NCI-H1105 (cell line): ENCODE data around the gene ORC4.

ENCODE experiments used
- DNase-seq: peaks from one replicate; lab custom pipeline; 2025; lab: John Stamatoyannopoulos, UW

Gene ORC4

DNA sequence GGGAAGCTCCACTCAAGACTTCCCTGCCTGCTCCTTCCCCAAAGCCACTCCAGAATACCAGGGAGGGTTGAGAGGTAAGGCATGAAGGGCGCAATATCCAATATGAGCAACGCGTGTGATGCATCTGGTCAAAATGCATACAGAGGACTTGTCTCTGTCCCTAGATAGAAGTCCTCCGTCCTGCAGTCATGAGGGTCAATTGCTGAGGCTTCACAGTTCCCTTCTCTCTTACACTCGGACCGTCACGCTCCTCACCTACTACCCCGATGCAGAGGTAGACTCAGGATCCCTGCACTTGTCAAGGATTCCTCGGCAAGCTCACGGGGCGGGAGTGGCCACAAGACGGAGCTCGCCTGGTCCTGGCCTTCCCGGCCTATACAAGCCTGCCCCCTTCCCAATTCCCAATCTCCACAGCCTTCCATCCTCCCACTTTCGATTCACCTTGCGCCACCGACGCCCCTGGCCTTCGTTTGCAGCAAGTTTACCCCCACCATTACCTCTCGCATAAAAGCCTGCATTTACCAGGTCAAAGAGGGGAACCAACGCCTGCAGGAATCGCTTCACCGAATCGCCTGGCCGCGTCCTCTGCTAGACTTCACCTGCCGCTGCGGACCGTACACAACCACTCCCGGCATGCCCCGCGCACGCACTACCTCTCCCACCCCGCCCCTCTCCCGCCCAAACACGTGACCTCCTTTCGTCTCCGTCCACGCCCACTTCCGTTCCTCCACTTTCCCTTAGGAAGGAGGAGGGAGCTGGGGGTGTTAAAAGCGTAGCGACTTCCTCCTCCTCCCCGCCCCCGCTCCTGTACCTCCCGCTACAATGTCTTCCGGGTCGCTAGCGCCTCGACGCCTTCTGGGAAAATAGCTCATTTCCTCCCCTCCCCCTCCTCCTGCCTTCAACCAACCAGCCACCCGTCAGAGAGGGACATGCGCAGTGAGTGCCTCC lies at the start of gene ORC4:
Gene ORC4 (minus strand): TSS at position 627 of the 948 bp plus-strand sequence. CDS start 44,779 bp downstream, outside the sequence.
- peak; percentile 99 for DNase-seq

DNA sequence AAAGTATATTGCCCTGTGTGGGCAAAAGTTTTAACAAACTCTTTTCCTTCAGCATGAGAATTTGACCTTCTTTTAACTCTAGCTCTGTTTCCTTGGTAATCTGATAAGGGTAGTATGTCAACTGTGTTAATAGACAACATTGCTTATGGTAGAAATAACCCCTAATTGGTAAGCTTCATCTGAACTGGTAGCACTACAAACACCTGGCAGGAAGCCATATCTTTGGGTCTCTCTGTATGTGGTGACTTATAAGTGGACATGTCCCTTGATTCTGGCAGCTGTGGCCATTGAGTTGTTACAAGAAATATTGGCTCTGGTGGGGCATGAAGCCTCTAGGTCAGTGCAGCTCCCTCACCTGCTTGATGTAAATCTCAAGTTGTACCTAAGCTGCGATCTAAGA lies 47.3 kb upstream of the ORC4 start:
- no peak for DNase-seq

- no peak for DNase-seq
These were observed 45.4 kb upstream of the ORC4 start for GRCh38 chr2:148065936-148066335.

DNA sequence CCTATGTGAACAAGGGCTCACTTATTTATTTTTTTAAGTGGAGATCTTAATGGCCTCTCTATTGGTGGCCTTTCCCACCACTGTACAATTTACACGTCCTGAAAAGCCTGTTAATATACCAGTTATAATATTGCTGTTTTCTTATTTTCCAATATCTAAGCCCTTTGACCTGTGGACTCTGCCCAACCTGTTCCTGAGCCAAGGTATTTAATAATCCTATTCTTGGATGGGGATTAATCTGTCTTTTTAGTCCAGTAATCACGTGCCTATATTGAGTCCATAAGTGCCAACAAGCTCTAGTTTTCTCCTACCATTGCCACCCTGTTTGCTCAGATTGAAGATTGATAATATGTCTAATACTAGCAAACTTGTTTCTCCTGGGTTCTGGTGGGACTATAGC lies 43.1 kb upstream of the ORC4 start:
- no peak for DNase-seq

- no peak for DNase-seq
These were observed 38.1 kb upstream of the ORC4 start for GRCh38 chr2:148058641-148059040.

GRCh38 chr2:148052687-148053086 lies 32.1 kb upstream of the ORC4 start:
- DNase-seq, result no peak

DNA sequence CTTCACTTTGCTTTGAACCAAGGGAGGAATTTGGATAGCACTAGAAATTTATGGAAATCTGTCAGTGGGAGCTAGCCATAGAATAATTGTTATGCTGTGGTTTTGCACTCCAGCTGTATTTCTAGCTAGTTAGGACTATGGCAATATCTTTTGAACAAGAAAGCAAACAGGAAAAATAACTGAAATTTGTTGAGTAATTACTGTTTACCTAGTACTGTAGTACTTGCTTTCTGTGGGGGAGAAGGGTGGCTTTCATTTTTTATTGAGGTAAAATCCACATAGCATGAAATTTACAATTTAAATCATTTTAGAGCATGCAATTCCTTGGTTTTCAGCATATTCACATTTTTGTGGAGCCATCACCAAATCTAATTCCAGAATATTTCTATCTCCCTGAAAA lies 28.7 kb upstream of the ORC4 start:
- no peak for DNase-seq

- no peak for DNase-seq
These were observed 28.1 kb upstream of the ORC4 start for GRCh38 chr2:148048475-148049221.

DNA sequence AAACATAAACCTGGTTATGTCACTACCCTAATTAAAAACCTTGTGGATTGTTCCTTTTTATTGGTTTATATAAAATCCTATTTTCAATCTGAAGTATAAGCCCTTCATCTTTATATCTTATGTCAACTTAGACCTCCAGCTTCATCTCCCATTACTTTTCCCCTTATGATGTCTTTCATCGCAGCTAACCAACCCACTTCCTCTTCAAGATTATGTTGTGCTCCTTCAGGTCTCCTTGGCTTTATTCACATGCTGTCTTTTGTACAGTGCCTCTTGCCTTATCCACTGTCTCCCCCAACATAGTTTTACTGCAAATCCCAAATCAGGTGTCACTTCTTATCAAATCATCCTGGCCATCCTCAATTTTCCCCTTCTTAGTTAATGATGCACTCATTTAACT lies 26.3 kb upstream of the ORC4 start:
- DNase-seq, result no peak

GRCh38 chr2:148044322-148044721 lies 23.8 kb upstream of the ORC4 start:
- DNase-seq, result no peak

DNA sequence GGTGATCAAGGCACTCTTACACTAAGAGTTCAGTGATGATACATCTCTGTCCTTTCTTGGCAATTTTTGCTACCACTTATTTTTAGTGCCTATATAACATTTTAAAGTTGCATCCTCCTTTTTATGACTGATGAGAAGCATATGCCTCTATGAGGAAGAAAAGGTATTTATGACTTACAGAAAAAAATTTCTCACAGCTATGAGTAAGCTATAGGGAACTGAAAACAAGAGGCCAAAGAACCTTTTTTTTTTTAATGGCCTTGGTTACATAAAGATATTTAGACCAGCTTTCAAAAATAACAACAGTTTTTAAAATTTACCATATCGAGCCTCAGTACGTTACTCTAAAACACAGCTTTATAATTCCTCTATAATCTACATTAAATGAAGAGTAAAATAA lies 21.7 kb upstream of the ORC4 start:
- no peak for DNase-seq

DNA sequence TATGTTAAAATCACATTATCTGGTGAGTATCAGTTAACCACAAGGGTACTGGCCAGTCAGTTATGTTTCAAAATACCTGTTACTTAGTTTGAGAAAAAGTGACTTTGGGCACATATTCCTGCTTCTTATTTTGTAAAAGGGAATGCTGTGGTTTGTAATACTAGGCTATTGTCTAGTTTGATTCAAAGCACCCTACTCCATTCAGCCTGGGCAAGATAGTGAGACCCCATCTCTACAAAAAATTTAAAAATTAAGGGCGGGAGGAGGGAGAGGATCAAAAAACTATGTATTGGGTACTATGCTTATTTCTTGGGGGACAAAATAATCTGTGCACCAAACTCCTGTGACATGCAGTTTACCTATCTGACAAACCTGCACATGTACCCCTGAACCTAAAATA lies 19.2 kb upstream of the ORC4 start:
- DNase-seq, result no peak

DNA sequence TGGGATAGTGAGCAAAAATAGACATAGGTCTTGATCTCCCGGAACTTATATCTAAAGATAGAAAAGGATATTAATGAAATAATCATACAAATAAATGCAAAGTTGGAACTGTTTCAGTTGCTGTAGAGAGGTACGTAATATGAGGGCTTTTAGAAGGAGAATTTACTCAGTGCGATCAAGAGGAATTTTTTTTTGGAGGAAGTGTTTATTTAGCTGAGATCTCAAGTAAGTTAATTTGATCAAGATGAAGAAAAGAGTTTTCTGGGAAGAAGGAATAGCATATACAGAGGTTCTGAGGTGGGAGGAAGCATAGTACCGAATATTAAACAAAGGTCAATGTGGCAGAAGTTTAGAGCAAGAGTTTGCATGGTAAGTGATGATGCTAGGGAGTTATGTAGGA lies 11.7 kb upstream of the ORC4 start:
- DNase-seq, result no peak

GRCh38 chr2:148031152-148031551 lies 10.6 kb upstream of the ORC4 start:
- no peak for DNase-seq

- DNase-seq, result no peak
These were observed 8.2 kb upstream of the ORC4 start for GRCh38 chr2:148028781-148029180.

GRCh38 chr2:148027822-148028221 lies 7.3 kb upstream of the ORC4 start:
- DNase-seq, result no peak

DNA sequence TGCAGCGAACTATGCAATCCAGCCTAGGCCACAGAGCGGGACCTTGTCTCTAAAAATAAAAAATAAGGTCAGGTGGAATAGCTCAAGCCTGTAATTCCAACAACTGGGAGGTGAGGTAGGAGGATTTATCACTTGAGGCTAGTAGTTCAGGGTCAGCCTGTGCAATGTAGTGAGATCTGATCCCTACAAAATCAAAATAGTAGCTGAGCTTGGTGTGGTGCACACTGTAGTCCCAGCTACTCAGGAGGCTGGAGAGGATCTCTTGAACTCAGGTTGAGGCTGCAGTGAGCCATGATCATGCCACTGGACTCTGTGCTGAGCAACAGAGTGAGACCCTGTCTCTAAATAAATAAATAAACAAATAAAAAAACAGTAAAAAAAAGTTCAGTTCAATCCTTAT lies 6.0 kb upstream of the ORC4 start:
- DNase-seq, result no peak

DNA sequence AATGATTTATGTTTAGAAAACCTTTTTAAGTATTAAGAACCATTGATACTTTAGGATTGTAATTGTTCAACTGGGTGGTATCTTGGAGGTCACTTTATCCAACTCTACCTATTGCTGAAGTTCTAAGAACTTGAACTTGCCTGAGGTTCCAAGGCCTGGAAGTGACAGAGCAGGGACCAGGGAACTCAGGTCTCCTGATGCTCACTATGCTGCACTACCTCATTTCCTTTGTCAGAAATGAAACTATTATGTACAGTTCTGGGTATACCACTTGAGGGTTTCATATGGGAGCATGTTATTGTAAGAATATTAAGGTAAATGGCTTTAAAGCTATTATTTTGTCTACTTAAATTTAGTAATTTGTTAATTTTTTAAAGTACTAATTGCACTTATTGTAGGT lies 3.3 kb upstream of the ORC4 start:
- no peak for DNase-seq

GRCh38 chr2:148022882-148023281 lies 2.3 kb upstream of the ORC4 start:
- DNase-seq, result no peak

- DNase-seq, result no peak
These were observed 1.8 kb upstream of the ORC4 start for GRCh38 chr2:148022351-148022750.

GRCh38 chr2:148021886-148022285 lies 1.3 kb upstream of the ORC4 start:
- DNase-seq, result no peak

DNA sequence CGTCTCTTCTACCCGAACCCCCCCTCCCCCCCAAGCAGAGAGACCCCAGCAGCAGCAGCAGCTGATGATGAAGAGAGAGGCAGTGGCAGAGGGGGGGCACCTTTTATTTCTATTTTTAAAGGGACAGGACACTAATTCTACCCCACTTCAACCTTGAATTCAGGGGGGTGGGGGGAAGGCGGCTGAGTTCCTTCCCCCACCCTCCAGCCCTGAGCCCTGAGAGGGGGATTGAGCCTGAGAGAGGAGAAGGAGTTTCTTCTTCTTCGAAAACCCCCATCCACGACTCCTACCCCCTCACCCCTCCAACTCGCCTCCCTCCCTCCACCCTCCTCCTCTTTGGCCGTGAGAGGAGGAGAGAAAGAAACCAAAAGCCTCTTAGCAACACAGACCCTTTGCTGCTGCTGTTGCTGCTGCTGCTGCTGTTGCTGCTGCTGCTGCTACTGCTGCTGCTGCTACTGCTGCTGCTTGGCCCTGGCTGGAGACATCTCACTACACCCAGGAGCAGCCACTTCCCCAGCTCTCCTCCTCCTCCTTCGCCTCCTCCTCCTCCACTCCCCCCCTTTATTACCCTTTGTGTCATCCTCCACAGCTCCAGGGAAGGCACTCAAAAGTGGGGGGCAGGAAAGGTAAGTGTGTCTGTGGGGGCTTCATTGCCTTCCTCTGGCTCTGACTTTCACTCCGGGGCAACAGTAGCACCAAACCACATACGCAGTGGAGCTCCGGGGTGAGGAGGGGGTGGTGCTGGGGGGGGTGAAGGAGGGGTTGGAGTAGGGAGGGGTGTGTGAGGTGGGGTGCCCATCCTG lies 723 bp upstream of the ORC4 start, which contains the start of gene MBD5:
Gene MBD5 (plus strand): TSS at position 33 of the 803 bp plus-strand sequence.
- peak; percentile 30 for DNase-seq
